Activated B cell treated with CpG ODN at 0.5 μM for 24 hours (primary cell): ENCODE measurements around the gene ENGASE. TPM values are rescaled to one million over a fixed set of nuclear protein-coding genes. Genes with fewer than 3 reads are reported as not detected.
A peak's percentile ranks its signal among the peaks of the same experiment; 100 is the strongest.

Source experiments
- ATAC-seq: fragments of 200-7000 bp; cut with Tn5 transposase; one replicate; pipeline ENCODE4 v1.10.0; 2021; ENCODE audit warnings: low read depth, mild to moderate bottlenecking, moderate library complexity
- CTCF ChIA-PET: fragments of 350-600 bp; sonication (Branson Sonifier 250); formaldehyde crosslinking; loops from one replicate; lab custom pipeline; 2021; ENCODE audit warnings: antibody characterized with exemption; lab: Charles Lee
- POLR2A ChIA-PET: fragments of 350-600 bp; sonication (Branson Sonifier 250); formaldehyde crosslinking; loops from one replicate; lab custom pipeline; 2021; ENCODE audit warnings: antibody characterized with exemption; lab: Charles Lee
- DNase-seq: peaks from one replicate; pipeline ENCODE4 v3.0.0; 2022
- H3K27ac Mint-ChIP-seq: one replicate; pipeline ENCODE4 v1.8.0; 2020; ENCODE audit warnings: mixed read lengths
- H3K27me3 Mint-ChIP-seq: one replicate; pipeline ENCODE4 v1.8.0; 2021; ENCODE audit warnings: mixed read lengths
- H3K36me3 Mint-ChIP-seq: one replicate; pipeline ENCODE4 v1.8.0; 2021; ENCODE audit warnings: low read depth, mixed read lengths
- H3K4me1 Mint-ChIP-seq: one replicate; pipeline ENCODE4 v1.8.0; 2021; ENCODE audit warnings: mixed read lengths
- H3K4me3 Mint-ChIP-seq: one replicate; pipeline ENCODE4 v1.8.0; 2020; ENCODE audit warnings: mild to moderate bottlenecking, mixed read lengths
- H3K9me3 Mint-ChIP-seq: one replicate; pipeline ENCODE4 v1.8.0; 2020; ENCODE audit warnings: mixed read lengths
- CTCF ChIP-seq: fragments of 200-600 bp; IDR thresholded peaks from one replicate; pipeline ENCODE4 v1.8.0; 2022; ENCODE audit warnings: antibody characterized with exemption, mild to moderate bottlenecking
- intact Hi-C: fragments of 100-400 bp; cut with micrococcal nuclease; formaldehyde crosslinking; loops from one replicate; pipeline ENCODE4 v1.15.1; 2024
- total RNA-seq: library from RNA; stranded (reverse); gene quantifications from 2 replicates; pipeline ENCODE4 v1.2.3, GENCODE V29; 2022

ENGASE gene
- total RNA-seq, 1 donor from 2014 or later, result 60.1 TPM

DNA sequence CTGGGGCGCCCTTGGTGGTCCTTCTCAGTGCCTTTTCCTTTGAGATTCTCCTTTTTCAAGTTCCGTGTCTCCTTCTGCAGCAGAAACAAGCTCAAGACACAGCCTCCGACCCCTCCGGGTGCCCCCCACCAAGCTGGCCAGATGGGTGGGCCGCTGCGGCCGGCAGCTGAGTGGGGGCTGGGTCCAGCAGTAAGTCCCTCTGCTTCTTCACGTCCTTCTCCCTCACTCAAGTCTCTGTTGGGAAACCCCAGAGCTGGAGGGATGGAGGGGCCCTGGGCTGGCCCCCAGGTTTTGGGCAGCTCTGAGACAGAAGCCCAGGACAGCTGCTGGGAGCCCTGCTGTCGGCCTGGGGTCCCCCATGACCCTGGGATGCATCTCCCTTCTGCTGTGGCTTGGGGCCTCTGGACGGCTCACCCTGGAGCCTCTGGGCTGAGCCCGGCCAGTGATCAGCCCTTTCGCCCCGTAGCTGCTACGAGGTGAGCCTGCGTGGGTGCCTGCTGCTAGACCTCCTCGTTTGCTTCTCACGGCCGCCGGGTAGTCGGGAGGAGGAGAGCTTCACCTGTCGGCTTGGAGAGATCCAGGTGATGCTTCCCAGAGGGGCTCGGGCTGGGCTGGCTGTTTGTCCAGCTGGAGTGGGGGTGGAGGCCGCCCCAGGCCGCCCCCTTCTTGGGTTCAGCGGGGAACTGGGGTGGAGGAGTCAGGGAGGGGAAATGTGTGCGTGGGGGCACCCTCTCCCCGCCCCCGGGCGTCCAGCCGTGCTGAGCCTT lies 10.7 kb downstream of the ENGASE start:
- H3K4me3 Mint-ChIP-seq, result no peak overlapping the region
- ChIA-PET CTCF (interaction anchor here (0.7 to 9.4 kb wide), 5 partner anchors 19 to 316 kb away, joined by 3 to 161 read pairs (median 3); no protein-coding TSS in a partner anchor), POLR2A (no interaction called here)
- no peak for ATAC-seq
- H3K27me3 Mint-ChIP-seq, result no peaks in the 10 kb centered on the region
- no peaks in the 10 kb centered on the region for H3K9me3 Mint-ChIP-seq
- no peak overlapping the region for H3K27ac Mint-ChIP-seq
- peaks cover 3% of the 10 kb centered on the region for H3K4me1 Mint-ChIP-seq
- intact Hi-C loops, result no loop called here
- H3K36me3 Mint-ChIP-seq, result peaks cover 48% of the 10 kb centered on the region
- DNase-seq, result no peak
- no peak for TF ChIP-seq CTCF

- DNase-seq (no peak), ATAC-seq (no peak)
- CTCF ChIA-PET, result interaction anchor here (1.2 to 9.4 kb wide), 5 partner anchors 29 to 315 kb away, joined by 3 to 161 read pairs (median 4); no protein-coding TSS in a partner anchor
- Mint-ChIP-seq H3K4me3 (no peak overlapping the region), H3K27me3 (no peaks in the 10 kb centered on the region), H3K9me3 (no peaks in the 10 kb centered on the region), H3K27ac (no peak overlapping the region), H3K4me1 (no peaks in the 10 kb centered on the region), H3K36me3 (peaks cover 41% of the 10 kb centered on the region)
- POLR2A ChIA-PET, result no interaction called here
- TF ChIP-seq CTCF, result no peak
- intact Hi-C loops, result loop anchor here (2.0 kb wide), 1 partner anchor 623 kb away; no protein-coding TSS in a partner anchor
These were observed 11.4 kb downstream of the ENGASE start for GRCh38 chr17:79085921-79086551.

DNA sequence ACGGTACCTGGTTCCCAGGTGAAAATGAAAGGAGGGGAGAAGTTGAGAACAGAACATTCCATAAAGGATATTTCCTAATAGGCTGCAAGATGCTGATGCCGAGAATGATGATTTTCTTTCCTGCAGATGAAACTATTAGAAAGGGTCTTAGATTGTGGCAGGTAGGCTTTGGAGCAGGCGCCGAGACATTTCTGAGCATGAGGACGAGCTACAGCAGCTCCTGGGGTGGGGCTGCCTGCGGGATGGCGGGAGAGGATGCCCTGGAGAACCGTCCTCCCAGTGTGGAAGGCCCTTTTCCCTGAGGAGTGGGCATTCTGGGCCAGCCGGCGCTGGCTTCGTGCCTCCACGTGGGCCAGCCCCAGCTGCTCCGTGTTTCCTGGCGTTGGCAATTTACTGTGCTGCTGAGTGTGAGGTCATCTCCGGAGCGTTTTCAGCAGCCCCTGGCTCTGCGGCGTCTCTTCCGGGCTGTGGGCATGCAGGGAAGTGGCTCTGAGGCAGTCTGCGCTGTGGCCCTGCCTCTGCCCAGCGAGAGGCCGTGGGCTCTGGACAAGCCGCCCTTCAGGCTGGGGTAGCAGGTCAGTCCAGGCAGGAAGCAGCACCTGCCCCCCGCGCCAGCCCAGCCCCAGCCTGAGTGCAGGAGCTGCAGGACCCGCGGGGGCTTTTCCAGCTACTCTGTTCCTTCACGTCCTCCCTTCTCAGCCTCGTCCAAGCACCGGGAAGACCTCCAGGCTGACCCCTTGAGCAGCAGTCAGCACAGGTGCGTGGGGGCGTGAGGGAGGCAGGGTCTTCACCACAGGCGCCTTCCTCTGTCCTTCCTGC lies 12.2 kb downstream of the ENGASE start:
- peaks cover 35% of the 10 kb centered on the region for H3K36me3 Mint-ChIP-seq
- DNase-seq (no peak), ATAC-seq (no peak)
- no peaks in the 10 kb centered on the region for H3K9me3 Mint-ChIP-seq
- H3K4me3 Mint-ChIP-seq, result no peak overlapping the region
- ChIA-PET POLR2A (no interaction called here), CTCF (interaction anchor here (0.6 to 9.4 kb wide), 8 partner anchors 22 to 329 kb away, joined by 3 to 161 read pairs (median 4); no protein-coding TSS in a partner anchor)
- TF ChIP-seq CTCF, result no peak
- intact Hi-C loops, result loop anchor here (1.0 to 2.0 kb wide), 2 partner anchors 306 to 622 kb away; no protein-coding TSS in a partner anchor
- H3K27me3 Mint-ChIP-seq, result no peaks in the 10 kb centered on the region
- H3K27ac Mint-ChIP-seq, result no peak overlapping the region
- H3K4me1 Mint-ChIP-seq, result no peaks in the 10 kb centered on the region

DNA sequence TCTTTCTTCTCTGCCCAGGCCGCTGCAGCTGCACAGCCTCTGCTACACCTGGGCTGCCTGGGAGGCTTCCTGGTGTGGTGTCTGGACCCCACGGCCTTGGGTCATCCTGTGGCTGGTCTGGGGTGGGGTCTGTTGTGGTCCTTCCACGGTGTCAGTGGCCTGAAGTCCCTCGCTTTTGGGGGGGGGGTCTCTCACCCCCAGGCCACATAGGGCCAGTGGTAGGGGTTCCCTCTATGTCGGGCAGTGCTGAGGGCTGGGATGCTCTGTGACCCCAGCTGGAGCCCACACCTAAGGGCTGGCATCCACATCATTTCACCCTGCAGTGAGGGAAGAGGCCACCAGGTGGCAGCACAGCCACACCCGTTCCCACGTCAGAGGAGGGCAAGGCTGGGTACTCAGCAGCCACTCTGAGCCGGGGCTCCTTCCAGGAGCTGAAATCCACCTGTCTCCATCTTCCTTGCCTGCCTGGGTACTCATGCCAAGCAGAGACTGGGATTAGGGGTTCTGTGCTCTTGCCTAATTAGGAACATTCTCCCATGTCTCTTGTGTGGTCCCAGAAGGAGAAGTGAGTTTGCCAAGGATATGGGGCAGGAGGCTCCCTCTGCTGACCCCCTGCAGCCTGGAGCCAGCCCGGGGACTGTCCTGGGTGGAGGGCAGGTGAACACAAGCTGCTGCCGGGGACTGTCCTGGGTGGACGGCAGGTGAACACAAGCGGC lies 13.0 kb downstream of the ENGASE start:
- no peaks in the 10 kb centered on the region for H3K9me3 Mint-ChIP-seq
- no peak overlapping the region for H3K4me3 Mint-ChIP-seq
- TF ChIP-seq CTCF, result peak; percentile 86
- DNase-seq (peak; percentile 79), ATAC-seq (peak; percentile 90)
- ChIA-PET CTCF (interaction anchor here (0.6 to 9.4 kb wide), 9 partner anchors 23 to 328 kb away, joined by 3 to 161 read pairs (median 4); no protein-coding TSS in a partner anchor), POLR2A (no interaction called here)
- H3K27me3 Mint-ChIP-seq, result peaks cover 3% of the 10 kb centered on the region
- no peaks in the 10 kb centered on the region for H3K4me1 Mint-ChIP-seq
- H3K36me3 Mint-ChIP-seq, result peaks cover 32% of the 10 kb centered on the region
- intact Hi-C loops, result loop anchor here (1.0 to 2.0 kb wide), 2 partner anchors 306 to 621 kb away; no protein-coding TSS in a partner anchor
- no peak overlapping the region for H3K27ac Mint-ChIP-seq
